DMS53 treated with DMSO at 0.1 percent for 48 hours (cell line): ENCODE measurements around the gene C17orf50.
A peak's percentile ranks its signal among the peaks of the same experiment; 100 is the strongest.

Experiments
- DNase-seq: peaks from one replicate; lab custom pipeline; 2025; ENCODE audit not compliant: unreplicated experiment; lab: John Stamatoyannopoulos, UW

The C17orf50 gene

GRCh38 chr17:35733366-35733765 lies 27.3 kb upstream of the C17orf50 start:
- DNase-seq = no peak

- DNase-seq = no peak
Observed at GRCh38 chr17:35734396-35734795, 26.3 kb upstream of the C17orf50 start.

- no peak for DNase-seq
Observed at GRCh38 chr17:35735036-35735805, 25.5 kb upstream of the C17orf50 start.

GRCh38 chr17:35736236-35736635 lies 24.5 kb upstream of the C17orf50 start:
- DNase-seq = no peak

GRCh38 chr17:35738519-35739133 lies 22.1 kb upstream of the C17orf50 start:
- DNase-seq = no peak

- DNase-seq = no peak
Observed at GRCh38 chr17:35740216-35740615, 20.5 kb upstream of the C17orf50 start.

- peak; percentile 34 for DNase-seq
Observed at GRCh38 chr17:35740997-35741931, 19.4 kb upstream of the C17orf50 start.

- no peak for DNase-seq
Observed at GRCh38 chr17:35742496-35742895, 18.2 kb upstream of the C17orf50 start.

GRCh38 chr17:35742896-35743477 lies 17.7 kb upstream of the C17orf50 start:
- no peak for DNase-seq

GRCh38 chr17:35743626-35744328 lies 16.9 kb upstream of the C17orf50 start:
- DNase-seq = no peak

GRCh38 chr17:35744830-35745229 lies 15.9 kb upstream of the C17orf50 start:
- DNase-seq = no peak

GRCh38 chr17:35745246-35745645 lies 15.4 kb upstream of the C17orf50 start:
- no peak for DNase-seq

- DNase-seq = no peak
Observed at GRCh38 chr17:35745749-35746320, 14.9 kb upstream of the C17orf50 start.

GRCh38 chr17:35747540-35748017 lies 13.1 kb upstream of the C17orf50 start:
- peak; percentile 43 for DNase-seq

- no peak for DNase-seq
Observed at GRCh38 chr17:35748341-35748841, 12.3 kb upstream of the C17orf50 start.

- DNase-seq = no peak
Observed at GRCh38 chr17:35748979-35749378, 11.7 kb upstream of the C17orf50 start.

GRCh38 chr17:35749560-35750412 lies 10.9 kb upstream of the C17orf50 start:
- DNase-seq = no peak

GRCh38 chr17:35750526-35751395 lies 9.9 kb upstream of the C17orf50 start:
- DNase-seq = no peak
